GM08714 (cell line): ENCODE results near the gene PERP.
"Not testable (repeated sequence)": the region's sequence is repeated elsewhere in the genome, so short reads cannot be mapped to it uniquely, and the experiment has no call there.

Experiments used
- H3K4me3 ChIP-seq: fragments of 200-500 bp; sonication (Bioruptor generic); 2 replicates; pipeline ENCODE4 v1.5.1; 2014; ENCODE audit warnings: mild to moderate bottlenecking, low read length, inconsistent platforms
- ZNF274 ChIP-seq: IDR thresholded peaks from 2 replicates; pipeline ENCODE4 v1.6.1; 2012; ENCODE audit warnings: mild to moderate bottlenecking, low read depth, low read length

PERP gene

GRCh38 chr6:138089325-138089724 lies 17.9 kb downstream of the PERP start:
- no peak for TF ChIP-seq ZNF274
- no peak overlapping the region for H3K4me3 ChIP-seq

GRCh38 chr6:138088326-138088762 lies 18.9 kb downstream of the PERP start:
- TF ChIP-seq ZNF274, result no peak
- H3K4me3 ChIP-seq, result no peak overlapping the region

- TF ChIP-seq ZNF274, result no peak
- no peak overlapping the region for H3K4me3 ChIP-seq
Measured at GRCh38 chr6:138087593-138088325, 19.5 kb downstream of the PERP start.

- no peak overlapping the region for H3K4me3 ChIP-seq
- no peak for TF ChIP-seq ZNF274
Measured at GRCh38 chr6:138086573-138087196, 20.5 kb downstream of the PERP start.

GRCh38 chr6:138085839-138086222 lies 21.4 kb downstream of the PERP start:
- TF ChIP-seq ZNF274, result no peak

GRCh38 chr6:138084904-138085838 lies 22.0 kb downstream of the PERP start:
- H3K4me3 ChIP-seq, result no peak overlapping the region
- no peak for TF ChIP-seq ZNF274

More at GRCh38 chr6:138085839-138086222, 21.4 kb downstream of the PERP start:
- H3K4me3 ChIP-seq, result no peak overlapping the region

- TF ChIP-seq ZNF274, result no peak
- H3K4me3 ChIP-seq, result no peak overlapping the region
Measured at GRCh38 chr6:138082232-138082631, 25.0 kb downstream of the PERP start.

- not testable (repeated sequence) for H3K4me3 ChIP-seq
Measured at GRCh38 chr6:138079556-138079955, 27.7 kb downstream of the PERP start.

- no peak for TF ChIP-seq ZNF274
- H3K4me3 ChIP-seq, result no peak overlapping the region
Measured at GRCh38 chr6:138078491-138078890, 28.7 kb downstream of the PERP start.

GRCh38 chr6:138073264-138073663 lies 34.0 kb downstream of the PERP start:
- no peak overlapping the region for H3K4me3 ChIP-seq
- no peak for TF ChIP-seq ZNF274

GRCh38 chr6:138063726-138064125 lies 43.5 kb downstream of the PERP start:
- TF ChIP-seq ZNF274, result no peak
- H3K4me3 ChIP-seq, result no peak overlapping the region

- no peak for TF ChIP-seq ZNF274
- H3K4me3 ChIP-seq, result no peak overlapping the region
Measured at GRCh38 chr6:138054982-138055381, 52.2 kb downstream of the PERP start.

- TF ChIP-seq ZNF274, result no peak
- H3K4me3 ChIP-seq, result no peak overlapping the region
Measured at GRCh38 chr6:138052783-138053182, 54.4 kb downstream of the PERP start.

GRCh38 chr6:138044972-138045371 lies 62.2 kb downstream of the PERP start:
- no peak for TF ChIP-seq ZNF274
- H3K4me3 ChIP-seq, result no peak overlapping the region
